ENCODE measurements around the gene RAET1G.

RAET1G gene

GRCh38 chr6:149891259-149891658 is 31.7 kb downstream of the RAET1G start:
- no peak for FAIRE-seq

- no peak for FAIRE-seq
Measured at GRCh38 chr6:149890629-149891045, 32.3 kb downstream of the RAET1G start.

GRCh38 chr6:149889326-149889725 is 33.6 kb downstream of the RAET1G start:
- no peak for FAIRE-seq

- no peak for FAIRE-seq
Measured at GRCh38 chr6:149888659-149889058, 34.3 kb downstream of the RAET1G start.

- FAIRE-seq = no peak
Measured at GRCh38 chr6:149888093-149888492, 34.8 kb downstream of the RAET1G start.

- FAIRE-seq = no peak
Measured at GRCh38 chr6:149887343-149887742, 35.6 kb downstream of the RAET1G start.

GRCh38 chr6:149885888-149886287 is 37.0 kb downstream of the RAET1G start:
- FAIRE-seq = no peak

- no peak for FAIRE-seq
Measured at GRCh38 chr6:149884617-149885016, 38.3 kb downstream of the RAET1G start.

- no peak for FAIRE-seq
Measured at GRCh38 chr6:149884215-149884614, 38.7 kb downstream of the RAET1G start.

- FAIRE-seq = no peak
Measured at GRCh38 chr6:149881860-149882259, 41.1 kb downstream of the RAET1G start.

GRCh38 chr6:149881066-149881766 is 41.7 kb downstream of the RAET1G start:
- no peak for FAIRE-seq

- FAIRE-seq = no peak
Measured at GRCh38 chr6:149877659-149878058, 45.3 kb downstream of the RAET1G start.

GRCh38 chr6:149876241-149876933 is 46.5 kb downstream of the RAET1G start:
- no peak for FAIRE-seq

- FAIRE-seq = no peak
Measured at GRCh38 chr6:149872233-149872632, 50.7 kb downstream of the RAET1G start.

- no peak for FAIRE-seq
Measured at GRCh38 chr6:149871182-149871581, 51.7 kb downstream of the RAET1G start.

- FAIRE-seq = no peak
Measured at GRCh38 chr6:149869275-149869892, 53.5 kb downstream of the RAET1G start.

GRCh38 chr6:149867876-149868640 is 54.9 kb downstream of the RAET1G start:
- FAIRE-seq = no peak
